Right lobe of liver (tissue), 4 donors: Measurements from ENCODE around the gene EFR3B.

Experiments used
- POLR2A ChIP-seq: fragments of 450-650 bp; IDR thresholded peaks from one replicate; pipeline ENCODE4 v1.6.1; 2017; ENCODE audit warnings: antibody characterized with exemption, mild to moderate bottlenecking
- TF ChIP-seq, protein P1 (sequence below), 4 donors: fragments of 200-600 bp in 3 of 4; fragments of 450-650 bp in 1 of 4; IDR thresholded peaks; one replicate each; pipeline versions ENCODE4 v1.5.1 to v1.8.0; 2016 to 2022; ENCODE audit warnings: antibody characterized with exemption in 4 of 4, mild to moderate bottlenecking in 2 of 4
- donor health status: DM: no; HTN: no; CAD: no.
- donor health status: DM: no; HTN: no; CAD: no.
- donor health status: DM: no; HTN: yes; CAD: no.

DNA sequence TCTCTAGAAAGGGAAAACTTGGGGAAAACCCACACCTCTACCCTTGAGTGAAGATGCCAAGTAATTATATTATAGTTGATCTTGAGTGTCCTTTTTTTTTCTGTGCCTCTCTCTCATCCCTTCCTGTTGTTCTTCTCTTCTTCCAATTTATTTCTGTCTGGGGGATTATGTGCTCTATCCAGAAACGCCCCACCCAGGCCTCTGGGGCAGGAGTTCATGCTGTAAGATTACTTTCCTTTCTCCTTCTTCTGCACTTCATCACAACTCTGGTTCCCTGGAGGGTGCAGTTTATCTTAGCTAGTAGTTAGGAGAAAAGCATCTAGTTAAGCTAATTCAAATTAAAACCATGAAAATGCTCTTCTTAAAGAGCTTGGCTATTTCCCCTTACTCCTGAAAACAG lies 39.8 kb upstream of the EFR3B start:
- no peak for TF ChIP-seq POLR2A
- TF ChIP-seq, protein P1, sequence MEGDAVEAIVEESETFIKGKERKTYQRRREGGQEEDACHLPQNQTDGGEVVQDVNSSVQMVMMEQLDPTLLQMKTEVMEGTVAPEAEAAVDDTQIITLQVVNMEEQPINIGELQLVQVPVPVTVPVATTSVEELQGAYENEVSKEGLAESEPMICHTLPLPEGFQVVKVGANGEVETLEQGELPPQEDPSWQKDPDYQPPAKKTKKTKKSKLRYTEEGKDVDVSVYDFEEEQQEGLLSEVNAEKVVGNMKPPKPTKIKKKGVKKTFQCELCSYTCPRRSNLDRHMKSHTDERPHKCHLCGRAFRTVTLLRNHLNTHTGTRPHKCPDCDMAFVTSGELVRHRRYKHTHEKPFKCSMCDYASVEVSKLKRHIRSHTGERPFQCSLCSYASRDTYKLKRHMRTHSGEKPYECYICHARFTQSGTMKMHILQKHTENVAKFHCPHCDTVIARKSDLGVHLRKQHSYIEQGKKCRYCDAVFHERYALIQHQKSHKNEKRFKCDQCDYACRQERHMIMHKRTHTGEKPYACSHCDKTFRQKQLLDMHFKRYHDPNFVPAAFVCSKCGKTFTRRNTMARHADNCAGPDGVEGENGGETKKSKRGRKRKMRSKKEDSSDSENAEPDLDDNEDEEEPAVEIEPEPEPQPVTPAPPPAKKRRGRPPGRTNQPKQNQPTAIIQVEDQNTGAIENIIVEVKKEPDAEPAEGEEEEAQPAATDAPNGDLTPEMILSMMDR (IDR thresholded peaks at IDR 0.05) = no peak
